ENCODE data around the gene NOVA1. TPM values are rescaled to one million over a fixed set of nuclear protein-coding genes. Genes with fewer than 3 reads are reported as not detected.

The NOVA1 gene
- total and polyA plus RNA-seq, 2 of the 13 experiments (the other 11 are each of a cell fraction or from before 2014, with no cell fraction given), result 0.13 TPM

- TF ChIP-seq ZBTB40 (IDR thresholded peaks at IDR 0.05) (no peak), ZBTB40 (CRISPR knock-in tag; IDR thresholded peaks at IDR 0.05) (no peak), ZNF562 (CRISPR knock-in tag; IDR thresholded peaks at IDR 0.05; ENCODE audit: borderline replicate concordance) (no peak), ZNF431 (CRISPR knock-in tag; IDR thresholded peaks at IDR 0.05; ENCODE audit: borderline replicate concordance, low read depth) (no peak), ZBTB3 (CRISPR knock-in tag; IDR thresholded peaks at IDR 0.05; ENCODE audit: borderline replicate concordance, low read depth) (no peak), JUND (CRISPR knock-in tag; IDR thresholded peaks at IDR 0.05) (no peak), SNAPC4 (CRISPR knock-in tag; IDR thresholded peaks at IDR 0.05) (no peak), ZFP36L1 (CRISPR knock-in tag; IDR thresholded peaks at IDR 0.05) (no peak), ZNF710 (CRISPR knock-in tag; IDR thresholded peaks at IDR 0.05; ENCODE audit: borderline replicate concordance) (no peak), ZNF260 (CRISPR knock-in tag; IDR thresholded peaks at IDR 0.05; ENCODE audit: borderline replicate concordance, low read depth) (no peak), ZBTB1 (CRISPR knock-in tag; IDR thresholded peaks at IDR 0.05; ENCODE audit: borderline replicate concordance) (no peak), PBX2 (CRISPR knock-in tag; IDR thresholded peaks at IDR 0.05) (no peak)
These were observed 20.1 kb downstream of the NOVA1 start (continued) for GRCh38 chr14:26577711-26578110.
